Panc1 (cell line): Measurements from ENCODE around the gene HELZ.

Experiments used
- CTCF ChIP-seq: fragments of 450-650 bp; IDR thresholded peaks from 2 replicates; pipeline ENCODE4 v1.5.1; 2017; ENCODE audit warnings: mild to moderate bottlenecking
- POLR2AphosphoS5 ChIP-seq: IDR thresholded peaks from 2 replicates; pipeline ENCODE4 v1.6.1; 2012; ENCODE audit warnings: mild to moderate bottlenecking, low read depth, low read length, moderate library complexity
- REST ChIP-seq, 2 experiments: IDR thresholded peaks; 2 replicates each; pipeline ENCODE4 v1.6.1; 2011 to 2012; ENCODE audit warnings: low read depth in 2 of 2, control low read depth in 1 of 2, low read length in 1 of 2, mild to moderate bottlenecking in 1 of 2, moderate library complexity in 1 of 2; ENCODE audit not compliant: insufficient read depth in 1 of 2
- SIN3A ChIP-seq: IDR thresholded peaks from 2 replicates; pipeline ENCODE4 v1.6.1; 2012; ENCODE audit warnings: low read depth, mild to moderate bottlenecking, low read length, moderate library complexity, borderline replicate concordance; ENCODE audit not compliant: insufficient read depth
- TCF7L2 ChIP-seq: IDR thresholded peaks from 2 replicates; pipeline ENCODE4 v1.6.1; 2011; ENCODE audit warnings: mild to moderate bottlenecking, low read depth, low read length, inconsistent platforms

GRCh38 chr17:67050471-67051154 is 194.4 kb downstream of the HELZ start:
- TF ChIP-seq CTCF: no peak
- no peak for TF ChIP-seq POLR2AphosphoS5
- no peak for TF ChIP-seq SIN3A
- TF ChIP-seq TCF7L2: no peak
- no peak for TF ChIP-seq REST (IDR thresholded peaks at IDR 0.05; ENCODE audit: insufficient read depth in 1 of 2, low read depth in 2 of 2, low read length in 1 of 2)
